Body of pancreas (tissue), 4 donors: Measurements from ENCODE around the gene CDC25B.

Source experiments
- POLR2A ChIP-seq, 3 donors: fragments of 450-650 bp; IDR thresholded peaks; one replicate each; pipeline ENCODE4 v1.6.1; 2016; ENCODE audit warnings: antibody characterized with exemption in 3 of 3, mild to moderate bottlenecking in 2 of 3
- TF ChIP-seq, protein P1 (sequence below), 7 experiments: fragments of 450-650 bp in 4 of 7; fragments of 200-600 bp in 3 of 7; sonication (generic) in 3 of 7; IDR thresholded peaks; one replicate each; pipeline ENCODE4 v1.5.1; 2016 to 2019; ENCODE audit warnings: antibody characterized with exemption in 7 of 7

DNA sequence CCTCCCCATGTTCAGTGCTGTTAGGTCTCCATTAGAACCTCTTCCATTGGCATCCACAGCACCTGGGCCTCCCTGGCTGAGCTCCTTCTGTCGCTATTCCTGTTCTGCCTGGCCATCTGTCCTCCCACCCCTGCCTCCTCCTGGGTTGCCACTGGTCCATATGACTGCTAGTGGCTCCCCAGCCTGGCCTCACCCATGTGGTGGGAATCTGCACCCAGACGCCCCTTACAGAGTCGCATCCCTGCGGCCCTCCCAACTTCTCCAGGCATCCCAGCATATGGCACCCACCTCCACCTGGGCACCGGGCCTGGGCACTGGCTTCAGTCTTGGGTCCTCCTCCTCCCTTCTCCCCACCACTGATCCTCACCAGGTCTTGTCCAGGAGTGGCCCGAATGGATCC, 7.7 kb downstream of the CDC25B start:
- TF ChIP-seq, protein P1, sequence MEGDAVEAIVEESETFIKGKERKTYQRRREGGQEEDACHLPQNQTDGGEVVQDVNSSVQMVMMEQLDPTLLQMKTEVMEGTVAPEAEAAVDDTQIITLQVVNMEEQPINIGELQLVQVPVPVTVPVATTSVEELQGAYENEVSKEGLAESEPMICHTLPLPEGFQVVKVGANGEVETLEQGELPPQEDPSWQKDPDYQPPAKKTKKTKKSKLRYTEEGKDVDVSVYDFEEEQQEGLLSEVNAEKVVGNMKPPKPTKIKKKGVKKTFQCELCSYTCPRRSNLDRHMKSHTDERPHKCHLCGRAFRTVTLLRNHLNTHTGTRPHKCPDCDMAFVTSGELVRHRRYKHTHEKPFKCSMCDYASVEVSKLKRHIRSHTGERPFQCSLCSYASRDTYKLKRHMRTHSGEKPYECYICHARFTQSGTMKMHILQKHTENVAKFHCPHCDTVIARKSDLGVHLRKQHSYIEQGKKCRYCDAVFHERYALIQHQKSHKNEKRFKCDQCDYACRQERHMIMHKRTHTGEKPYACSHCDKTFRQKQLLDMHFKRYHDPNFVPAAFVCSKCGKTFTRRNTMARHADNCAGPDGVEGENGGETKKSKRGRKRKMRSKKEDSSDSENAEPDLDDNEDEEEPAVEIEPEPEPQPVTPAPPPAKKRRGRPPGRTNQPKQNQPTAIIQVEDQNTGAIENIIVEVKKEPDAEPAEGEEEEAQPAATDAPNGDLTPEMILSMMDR (IDR thresholded peaks at IDR 0.05) = no peak
- no peak for TF ChIP-seq POLR2A (IDR thresholded peaks at IDR 0.05)
